WTC11 (cell line): Measurements from ENCODE around the gene SYTL1. TPM values are rescaled to one million over a fixed set of nuclear protein-coding genes. Genes with fewer than 3 reads are reported as not detected.

Experiments used
- ATAC-seq: fragments of 200-7000 bp; cut with Tn5 transposase; 2 replicates; pipeline ENCODE4 v1.10.0; 2021; ENCODE audit warnings: mild to moderate bottlenecking, moderate library complexity
- CTCF ChIA-PET: fragments of 300-600 bp; sonication (Branson Sonifier 250); formaldehyde crosslinking; loops from one replicate; lab custom pipeline; 2021; ENCODE audit warnings: antibody characterized with exemption; lab: Charles Lee
- POLR2A ChIA-PET: fragments of 350-600 bp; sonication (Branson Sonifier 250); formaldehyde crosslinking; loops from one replicate; lab custom pipeline; 2021; ENCODE audit warnings: antibody characterized with exemption; lab: Charles Lee
- DNase-seq: peaks from one replicate; pipeline ENCODE4 v3.0.0; 2021; ENCODE audit warnings: low spot score
- H3K27ac Mint-ChIP-seq: 2 replicates; pipeline ENCODE4 v1.8.0; 2021; ENCODE audit warnings: mixed read lengths
- H3K27me3 Mint-ChIP-seq: 2 replicates; pipeline ENCODE4 v1.8.0; 2021; ENCODE audit warnings: low read depth, mild to moderate bottlenecking, moderate library complexity, mixed read lengths
- H3K36me3 Mint-ChIP-seq: 2 replicates; pipeline ENCODE4 v1.8.0; 2021; ENCODE audit warnings: mixed read lengths
- H3K4me1 Mint-ChIP-seq: 2 replicates; pipeline ENCODE4 v1.8.0; 2022; ENCODE audit warnings: mixed read lengths
- H3K4me3 Mint-ChIP-seq: 2 replicates; pipeline ENCODE4 v1.8.0; 2021; ENCODE audit warnings: mild to moderate bottlenecking, moderate library complexity, mixed read lengths
- H3K9me3 Mint-ChIP-seq: 2 replicates; pipeline ENCODE4 v1.8.0; 2021; ENCODE audit warnings: mixed read lengths
- AFF4 ChIP-seq: sonication (generic); formaldehyde crosslinking; IDR thresholded peaks from 2 replicates; pipeline ENCODE4 v1.8.1; 2023; ENCODE audit warnings: mild to moderate bottlenecking, missing genetic modification reagents, borderline replicate concordance
- FOXJ3 ChIP-seq: sonication (generic); formaldehyde crosslinking; IDR thresholded peaks from 2 replicates; pipeline ENCODE4 v1.9.0; 2021; ENCODE audit warnings: missing genetic modification reagents, mild to moderate bottlenecking, borderline replicate concordance
- FOXK1 ChIP-seq: sonication (generic); formaldehyde crosslinking; IDR thresholded peaks from 2 replicates; pipeline ENCODE4 v1.8.0; 2022; ENCODE audit warnings: mild to moderate bottlenecking, moderate library complexity, missing genetic modification reagents
- FOXP1 ChIP-seq: sonication (generic); formaldehyde crosslinking; IDR thresholded peaks from 2 replicates; pipeline ENCODE4 v1.8.0; 2022; ENCODE audit warnings: missing genetic modification reagents, mild to moderate bottlenecking, moderate library complexity, borderline replicate concordance
- GRHL2 ChIP-seq: fragments of 250-450 bp; sonication (Bioruptor Pico); IDR thresholded peaks from 2 replicates; pipeline ENCODE4 v1.8.0; 2022; ENCODE audit warnings: mild to moderate bottlenecking, moderate library complexity; ENCODE audit not compliant: insufficient replicate concordance, severe bottlenecking
- MAX ChIP-seq: sonication (generic); formaldehyde crosslinking; IDR thresholded peaks from 2 replicates; pipeline ENCODE4 v1.8.0; 2022; ENCODE audit warnings: mild to moderate bottlenecking, missing genetic modification reagents
- NFATC4 ChIP-seq: fragments of 250-450 bp; sonication (Bioruptor Pico); IDR thresholded peaks from 2 replicates; pipeline ENCODE4 v1.9.0; 2021; ENCODE audit warnings: mild to moderate bottlenecking
- NFE2L1 ChIP-seq: sonication (generic); formaldehyde crosslinking; IDR thresholded peaks from 2 replicates; pipeline ENCODE4 v1.8.1; 2023; ENCODE audit warnings: missing genetic modification reagents
- PRRX2 ChIP-seq: fragments of 250-450 bp; sonication (Bioruptor Pico); IDR thresholded peaks from 2 replicates; pipeline ENCODE4 v1.8.0; 2021; ENCODE audit warnings: mild to moderate bottlenecking
- RELA ChIP-seq: sonication (generic); formaldehyde crosslinking; IDR thresholded peaks from 2 replicates; pipeline ENCODE4 v1.8.1; 2022; ENCODE audit warnings: missing genetic modification reagents, mild to moderate bottlenecking, borderline replicate concordance
- SMAD3 ChIP-seq: sonication (generic); formaldehyde crosslinking; IDR thresholded peaks from 2 replicates; pipeline ENCODE4 v1.8.0; 2022; ENCODE audit warnings: missing genetic modification reagents, mild to moderate bottlenecking, borderline replicate concordance
- SP1 ChIP-seq: sonication (generic); formaldehyde crosslinking; conservative IDR thresholded peaks from 2 replicates; pipeline ENCODE4 v1.8.1; 2022; ENCODE audit warnings: missing genetic modification reagents
- ZBTB21 ChIP-seq: sonication (generic); formaldehyde crosslinking; IDR thresholded peaks from 2 replicates; pipeline ENCODE4 v1.8.1; 2023; ENCODE audit warnings: mild to moderate bottlenecking, missing genetic modification reagents, borderline replicate concordance
- ZMAT4 ChIP-seq: fragments of 250-450 bp; sonication (Bioruptor Pico); IDR thresholded peaks from 2 replicates; pipeline ENCODE4 v1.9.0; 2021; ENCODE audit warnings: mild to moderate bottlenecking
- ZNF219 ChIP-seq: sonication (generic); formaldehyde crosslinking; IDR thresholded peaks from 2 replicates; pipeline ENCODE4 v1.8.0; 2023; ENCODE audit warnings: missing genetic modification reagents, mild to moderate bottlenecking, borderline replicate concordance
- ZNF232 ChIP-seq: sonication (generic); formaldehyde crosslinking; IDR thresholded peaks from 2 replicates; pipeline ENCODE4 v1.8.0; 2022; ENCODE audit warnings: mild to moderate bottlenecking, missing genetic modification reagents
- ZSCAN18 ChIP-seq: fragments of 250-450 bp; sonication (Bioruptor Pico); IDR thresholded peaks from 2 replicates; pipeline ENCODE4 v2.1.2; 2022; ENCODE audit warnings: mild to moderate bottlenecking, moderate library complexity
- total RNA-seq: library from RNA; stranded (reverse); gene quantifications from 3 replicates; pipeline ENCODE4 v1.2.3, GENCODE V29; 2021
- TF ChIP-seq, protein P1 (sequence below): fragments of 200-600 bp; IDR thresholded peaks from 2 replicates; pipeline ENCODE4 v1.8.0; 2022; ENCODE audit warnings: antibody characterized with exemption
- TF ChIP-seq, protein P2 (sequence below): sonication (generic); formaldehyde crosslinking; IDR thresholded peaks from 2 replicates; pipeline ENCODE4 v1.8.1; 2022; ENCODE audit warnings: missing genetic modification reagents, borderline replicate concordance
- TF ChIP-seq, protein P3 (sequence below): sonication (generic); formaldehyde crosslinking; IDR thresholded peaks from 2 replicates; pipeline ENCODE4 v1.8.0; 2023; ENCODE audit warnings: missing genetic modification reagents, mild to moderate bottlenecking, borderline replicate concordance
- TF ChIP-seq, protein P4 (sequence below): fragments of 250-450 bp; sonication (Bioruptor Pico); IDR thresholded peaks from 2 replicates; pipeline ENCODE4 v1.9.0; 2021; ENCODE audit warnings: moderate library complexity, mild to moderate bottlenecking, inconsistent platforms, borderline replicate concordance

SYTL1 gene
- total RNA-seq, 1 experiment from 2014 or later: 18.0 TPM

DNA sequence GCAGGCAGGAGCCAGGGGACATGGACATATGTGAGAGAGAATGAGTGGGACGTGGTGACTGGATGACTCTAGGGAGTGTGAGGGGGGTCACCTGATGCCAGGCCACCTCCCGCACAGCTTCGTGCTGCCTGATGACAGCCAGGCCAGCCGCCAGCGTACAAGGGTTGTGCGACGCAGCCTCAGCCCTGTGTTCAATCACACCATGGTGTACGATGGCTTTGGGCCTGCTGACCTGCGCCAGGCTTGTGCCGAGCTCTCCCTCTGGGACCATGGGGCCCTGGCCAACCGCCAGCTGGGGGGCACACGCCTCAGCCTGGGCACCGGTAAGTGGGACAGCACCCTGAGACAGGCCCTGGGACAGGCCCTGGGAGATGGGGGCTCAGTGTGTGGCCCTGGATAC is 11.3 kb downstream of the SYTL1 start (continued):
- TF ChIP-seq, protein P1, sequence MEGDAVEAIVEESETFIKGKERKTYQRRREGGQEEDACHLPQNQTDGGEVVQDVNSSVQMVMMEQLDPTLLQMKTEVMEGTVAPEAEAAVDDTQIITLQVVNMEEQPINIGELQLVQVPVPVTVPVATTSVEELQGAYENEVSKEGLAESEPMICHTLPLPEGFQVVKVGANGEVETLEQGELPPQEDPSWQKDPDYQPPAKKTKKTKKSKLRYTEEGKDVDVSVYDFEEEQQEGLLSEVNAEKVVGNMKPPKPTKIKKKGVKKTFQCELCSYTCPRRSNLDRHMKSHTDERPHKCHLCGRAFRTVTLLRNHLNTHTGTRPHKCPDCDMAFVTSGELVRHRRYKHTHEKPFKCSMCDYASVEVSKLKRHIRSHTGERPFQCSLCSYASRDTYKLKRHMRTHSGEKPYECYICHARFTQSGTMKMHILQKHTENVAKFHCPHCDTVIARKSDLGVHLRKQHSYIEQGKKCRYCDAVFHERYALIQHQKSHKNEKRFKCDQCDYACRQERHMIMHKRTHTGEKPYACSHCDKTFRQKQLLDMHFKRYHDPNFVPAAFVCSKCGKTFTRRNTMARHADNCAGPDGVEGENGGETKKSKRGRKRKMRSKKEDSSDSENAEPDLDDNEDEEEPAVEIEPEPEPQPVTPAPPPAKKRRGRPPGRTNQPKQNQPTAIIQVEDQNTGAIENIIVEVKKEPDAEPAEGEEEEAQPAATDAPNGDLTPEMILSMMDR: no peak

DNA sequence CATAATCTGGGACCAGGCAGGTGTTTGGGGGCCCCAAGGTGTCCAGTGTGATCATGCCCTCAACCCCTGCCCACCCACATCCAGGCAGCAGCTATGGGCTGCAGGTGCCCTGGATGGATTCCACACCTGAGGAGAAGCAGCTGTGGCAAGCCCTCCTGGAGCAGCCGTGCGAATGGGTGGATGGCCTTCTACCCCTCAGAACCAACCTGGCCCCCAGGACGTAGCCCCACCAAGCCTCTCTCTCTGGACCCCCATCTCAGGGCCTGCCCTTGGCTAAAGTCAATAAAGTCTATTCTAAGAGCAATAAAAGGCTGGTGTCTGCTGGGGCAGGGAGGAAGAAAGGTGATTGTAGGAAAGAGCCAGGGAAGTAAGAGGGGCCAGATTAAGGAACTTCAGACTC is 11.8 kb downstream of the SYTL1 start:
- TF ChIP-seq ZNF219 (no peak), ZMAT4 (no peak), MAX (CRISPR knock-in tag) (no peak), ZNF232 (CRISPR knock-in tag) (no peak), RELA (CRISPR knock-in tag) (no peak), AFF4 (CRISPR knock-in tag) (no peak), SMAD3 (CRISPR knock-in tag) (no peak), FOXK1 (no peak), ZBTB21 (CRISPR knock-in tag) (no peak), PRRX2 (no peak), FOXJ3 (CRISPR knock-in tag) (no peak), GRHL2 (CRISPR knock-in tag) (no peak), NFE2L1 (CRISPR knock-in tag) (no peak), SP1 (CRISPR knock-in tag) (no peak), FOXP1 (CRISPR knock-in tag) (no peak), ZSCAN18 (no peak), NFATC4 (CRISPR knock-in tag) (no peak)
- TF ChIP-seq, protein P2, sequence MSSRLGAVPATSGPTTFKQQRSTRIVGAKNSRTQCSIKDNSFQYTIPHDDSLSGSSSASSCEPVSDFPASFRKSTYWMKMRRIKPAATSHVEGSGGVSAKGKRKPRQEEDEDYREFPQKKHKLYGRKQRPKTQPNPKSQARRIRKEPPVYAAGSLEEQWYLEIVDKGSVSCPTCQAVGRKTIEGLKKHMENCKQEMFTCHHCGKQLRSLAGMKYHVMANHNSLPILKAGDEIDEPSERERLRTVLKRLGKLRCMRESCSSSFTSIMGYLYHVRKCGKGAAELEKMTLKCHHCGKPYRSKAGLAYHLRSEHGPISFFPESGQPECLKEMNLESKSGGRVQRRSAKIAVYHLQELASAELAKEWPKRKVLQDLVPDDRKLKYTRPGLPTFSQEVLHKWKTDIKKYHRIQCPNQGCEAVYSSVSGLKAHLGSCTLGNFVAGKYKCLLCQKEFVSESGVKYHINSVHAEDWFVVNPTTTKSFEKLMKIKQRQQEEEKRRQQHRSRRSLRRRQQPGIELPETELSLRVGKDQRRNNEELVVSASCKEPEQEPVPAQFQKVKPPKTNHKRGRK: no peak
- TF ChIP-seq, protein P3, sequence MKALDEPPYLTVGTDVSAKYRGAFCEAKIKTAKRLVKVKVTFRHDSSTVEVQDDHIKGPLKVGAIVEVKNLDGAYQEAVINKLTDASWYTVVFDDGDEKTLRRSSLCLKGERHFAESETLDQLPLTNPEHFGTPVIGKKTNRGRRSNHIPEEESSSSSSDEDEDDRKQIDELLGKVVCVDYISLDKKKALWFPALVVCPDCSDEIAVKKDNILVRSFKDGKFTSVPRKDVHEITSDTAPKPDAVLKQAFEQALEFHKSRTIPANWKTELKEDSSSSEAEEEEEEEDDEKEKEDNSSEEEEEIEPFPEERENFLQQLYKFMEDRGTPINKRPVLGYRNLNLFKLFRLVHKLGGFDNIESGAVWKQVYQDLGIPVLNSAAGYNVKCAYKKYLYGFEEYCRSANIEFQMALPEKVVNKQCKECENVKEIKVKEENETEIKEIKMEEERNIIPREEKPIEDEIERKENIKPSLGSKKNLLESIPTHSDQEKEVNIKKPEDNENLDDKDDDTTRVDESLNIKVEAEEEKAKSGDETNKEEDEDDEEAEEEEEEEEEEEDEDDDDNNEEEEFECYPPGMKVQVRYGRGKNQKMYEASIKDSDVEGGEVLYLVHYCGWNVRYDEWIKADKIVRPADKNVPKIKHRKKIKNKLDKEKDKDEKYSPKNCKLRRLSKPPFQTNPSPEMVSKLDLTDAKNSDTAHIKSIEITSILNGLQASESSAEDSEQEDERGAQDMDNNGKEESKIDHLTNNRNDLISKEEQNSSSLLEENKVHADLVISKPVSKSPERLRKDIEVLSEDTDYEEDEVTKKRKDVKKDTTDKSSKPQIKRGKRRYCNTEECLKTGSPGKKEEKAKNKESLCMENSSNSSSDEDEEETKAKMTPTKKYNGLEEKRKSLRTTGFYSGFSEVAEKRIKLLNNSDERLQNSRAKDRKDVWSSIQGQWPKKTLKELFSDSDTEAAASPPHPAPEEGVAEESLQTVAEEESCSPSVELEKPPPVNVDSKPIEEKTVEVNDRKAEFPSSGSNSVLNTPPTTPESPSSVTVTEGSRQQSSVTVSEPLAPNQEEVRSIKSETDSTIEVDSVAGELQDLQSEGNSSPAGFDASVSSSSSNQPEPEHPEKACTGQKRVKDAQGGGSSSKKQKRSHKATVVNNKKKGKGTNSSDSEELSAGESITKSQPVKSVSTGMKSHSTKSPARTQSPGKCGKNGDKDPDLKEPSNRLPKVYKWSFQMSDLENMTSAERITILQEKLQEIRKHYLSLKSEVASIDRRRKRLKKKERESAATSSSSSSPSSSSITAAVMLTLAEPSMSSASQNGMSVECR: no peak
- TF ChIP-seq, protein P4, sequence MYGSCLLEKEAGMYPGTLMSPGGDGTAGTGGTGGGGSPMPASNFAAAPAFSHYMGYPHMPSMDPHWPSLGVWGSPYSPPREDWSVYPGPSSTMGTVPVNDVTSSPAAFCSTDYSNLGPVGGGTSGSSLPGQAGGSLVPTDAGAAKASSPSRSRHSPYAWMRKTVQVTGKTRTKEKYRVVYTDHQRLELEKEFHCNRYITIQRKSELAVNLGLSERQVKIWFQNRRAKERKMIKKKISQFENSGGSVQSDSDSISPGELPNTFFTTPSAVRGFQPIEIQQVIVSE (CRISPR knock-in tag): no peak
- TF ChIP-seq, all 79 proteins: peak for 0
- Mint-ChIP-seq H3K36me3 (no peaks in the 10 kb centered on the region), H3K9me3 (no peaks in the 10 kb centered on the region), H3K27me3 (peaks cover 24% of the 10 kb centered on the region), H3K4me3 (no peak overlapping the region), H3K27ac (no peak overlapping the region), H3K4me1 (peaks cover 22% of the 10 kb centered on the region)
- ChIA-PET POLR2A (interaction anchor here (0.7 kb wide), 1 partner anchor 239 kb away, joined by 6 read pairs; no protein-coding TSS in a partner anchor), CTCF (interaction anchor here (1.0 to 11.0 kb wide), 3 partner anchors 15 to 55 kb away, joined by 4 to 258 read pairs (median 100); partner anchors contain the start of gene MAP3K6)
- DNase-seq (no peak), ATAC-seq (no peak)
